ENCODE results near the gene FAM171A1.

DNA sequence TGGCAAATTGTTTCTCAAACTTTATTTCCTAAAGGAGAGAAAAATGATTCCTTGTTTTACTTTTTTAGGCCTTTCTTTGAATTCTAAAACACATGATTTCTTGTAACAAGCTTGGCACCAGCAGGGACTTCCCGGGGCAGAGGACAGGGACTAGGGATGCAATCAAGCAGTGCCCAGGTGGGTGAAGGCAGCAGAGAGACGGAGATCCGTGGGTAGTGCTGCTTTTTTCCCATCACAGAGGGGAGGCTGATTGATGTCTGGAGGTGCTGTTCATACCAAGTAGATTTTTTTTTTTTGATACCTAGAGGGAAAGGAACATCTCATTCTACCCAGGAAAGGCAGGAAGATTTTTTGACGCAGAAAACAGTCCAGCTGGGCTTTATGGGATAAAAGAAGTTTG, 91.9 kb downstream of the FAM171A1 start:
- no peak for TF ChIP-seq GATA2 (IDR thresholded peaks at IDR 0.05; ENCODE audit: low read depth, low read length)
- no peak for TF ChIP-seq GATA3 (IDR thresholded peaks at IDR 0.05; ENCODE audit: low read depth, low read length)
